ENCODE results near the gene HCLS1.

Gene HCLS1

DNA sequence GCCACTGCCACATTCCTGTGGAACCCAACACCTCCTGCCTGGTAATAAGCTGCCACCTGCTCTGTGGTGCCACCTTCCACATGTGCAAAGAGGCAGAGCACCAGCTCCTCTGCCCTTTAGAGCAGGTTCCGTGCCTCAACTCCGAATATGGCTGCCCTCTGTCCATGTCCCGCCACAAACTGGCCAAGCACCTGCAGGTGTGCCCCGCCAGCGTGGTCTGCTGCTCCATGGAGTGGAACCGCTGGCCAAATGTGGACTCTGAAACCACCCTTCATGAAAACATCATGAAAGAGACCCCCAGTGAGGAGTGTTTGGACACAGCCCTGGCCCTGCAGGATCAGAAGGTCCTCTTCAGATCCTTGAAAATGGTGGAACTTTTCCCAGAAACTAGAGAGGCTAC is 39.2 kb downstream of the HCLS1 start:
- TF ChIP-seq SIN3A (IDR thresholded peaks at IDR 0.05; ENCODE audit: borderline replicate concordance, insufficient read depth, low read length) (no peak), FOXP2 (optimal IDR thresholded peaks at IDR 0.05; ENCODE audit: borderline replicate concordance, extremely low read depth, extremely low read length, insufficient read depth) (no peak), TAF1 (IDR thresholded peaks at IDR 0.05; ENCODE audit: borderline replicate concordance, insufficient read depth, low read length) (no peak), POLR2AphosphoS5 (IDR thresholded peaks at IDR 0.05; ENCODE audit: low read depth, low read length) (no peak)
- TF ChIP-seq, protein P1, sequence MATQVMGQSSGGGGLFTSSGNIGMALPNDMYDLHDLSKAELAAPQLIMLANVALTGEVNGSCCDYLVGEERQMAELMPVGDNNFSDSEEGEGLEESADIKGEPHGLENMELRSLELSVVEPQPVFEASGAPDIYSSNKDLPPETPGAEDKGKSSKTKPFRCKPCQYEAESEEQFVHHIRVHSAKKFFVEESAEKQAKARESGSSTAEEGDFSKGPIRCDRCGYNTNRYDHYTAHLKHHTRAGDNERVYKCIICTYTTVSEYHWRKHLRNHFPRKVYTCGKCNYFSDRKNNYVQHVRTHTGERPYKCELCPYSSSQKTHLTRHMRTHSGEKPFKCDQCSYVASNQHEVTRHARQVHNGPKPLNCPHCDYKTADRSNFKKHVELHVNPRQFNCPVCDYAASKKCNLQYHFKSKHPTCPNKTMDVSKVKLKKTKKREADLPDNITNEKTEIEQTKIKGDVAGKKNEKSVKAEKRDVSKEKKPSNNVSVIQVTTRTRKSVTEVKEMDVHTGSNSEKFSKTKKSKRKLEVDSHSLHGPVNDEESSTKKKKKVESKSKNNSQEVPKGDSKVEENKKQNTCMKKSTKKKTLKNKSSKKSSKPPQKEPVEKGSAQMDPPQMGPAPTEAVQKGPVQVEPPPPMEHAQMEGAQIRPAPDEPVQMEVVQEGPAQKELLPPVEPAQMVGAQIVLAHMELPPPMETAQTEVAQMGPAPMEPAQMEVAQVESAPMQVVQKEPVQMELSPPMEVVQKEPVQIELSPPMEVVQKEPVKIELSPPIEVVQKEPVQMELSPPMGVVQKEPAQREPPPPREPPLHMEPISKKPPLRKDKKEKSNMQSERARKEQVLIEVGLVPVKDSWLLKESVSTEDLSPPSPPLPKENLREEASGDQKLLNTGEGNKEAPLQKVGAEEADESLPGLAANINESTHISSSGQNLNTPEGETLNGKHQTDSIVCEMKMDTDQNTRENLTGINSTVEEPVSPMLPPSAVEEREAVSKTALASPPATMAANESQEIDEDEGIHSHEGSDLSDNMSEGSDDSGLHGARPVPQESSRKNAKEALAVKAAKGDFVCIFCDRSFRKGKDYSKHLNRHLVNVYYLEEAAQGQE (IDR thresholded peaks at IDR 0.05; ENCODE audit: insufficient read depth in 1 of 2, low read depth in 2 of 2, low read length in 2 of 2), result no peak

DNA sequence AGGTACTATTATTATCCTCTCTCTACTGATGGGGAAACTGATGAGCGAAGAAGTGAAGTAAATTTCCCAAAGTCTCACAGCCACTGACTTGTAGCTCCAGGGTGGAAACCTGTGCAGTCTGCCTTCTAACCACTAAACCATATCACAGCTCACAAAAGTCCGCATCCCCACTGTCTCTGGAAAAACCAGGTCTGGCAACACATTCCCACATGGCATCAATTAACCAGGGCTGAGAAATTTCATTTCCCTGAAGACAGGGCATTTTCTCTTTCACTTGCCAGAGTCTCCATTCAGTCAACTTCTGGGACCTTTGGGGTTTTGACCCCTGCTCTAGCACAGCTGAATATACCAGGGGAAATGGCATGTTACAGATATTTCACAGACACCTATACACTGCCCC is 41.0 kb downstream of the HCLS1 start:
- no peak for TF ChIP-seq FOXP2 (optimal IDR thresholded peaks at IDR 0.05; ENCODE audit: borderline replicate concordance, extremely low read depth, extremely low read length, insufficient read depth)
- TF ChIP-seq, protein P1 (IDR thresholded peaks at IDR 0.05; ENCODE audit: insufficient read depth in 1 of 2, low read depth in 2 of 2, low read length in 2 of 2), result no peak
- TF ChIP-seq TAF1 (IDR thresholded peaks at IDR 0.05; ENCODE audit: borderline replicate concordance, insufficient read depth, low read length), result no peak
- TF ChIP-seq SIN3A (IDR thresholded peaks at IDR 0.05; ENCODE audit: borderline replicate concordance, insufficient read depth, low read length), result no peak
- TF ChIP-seq POLR2AphosphoS5 (IDR thresholded peaks at IDR 0.05; ENCODE audit: low read depth, low read length), result no peak

DNA sequence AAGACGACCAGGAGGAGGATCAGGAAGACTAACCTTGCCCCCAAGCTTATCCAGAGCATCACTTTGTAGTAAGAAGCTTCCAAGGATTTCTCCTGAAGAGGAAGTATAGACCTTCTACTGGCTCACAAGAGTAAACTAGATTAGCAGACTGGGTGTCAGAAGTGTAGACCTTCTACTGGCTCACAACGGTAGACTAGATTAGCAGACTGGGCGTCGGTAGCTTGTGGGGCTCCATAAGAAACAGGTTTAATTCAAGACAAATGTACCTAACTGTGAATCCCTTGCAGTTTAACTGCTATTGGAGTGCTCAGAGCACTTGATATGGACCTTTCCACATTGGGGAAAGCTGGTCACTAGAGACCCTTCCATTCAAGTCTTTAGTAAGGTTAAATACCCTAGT is 54.6 kb downstream of the HCLS1 start:
- TF ChIP-seq POLR2AphosphoS5 (IDR thresholded peaks at IDR 0.05; ENCODE audit: low read depth, low read length), result no peak
- TF ChIP-seq FOXP2 (optimal IDR thresholded peaks at IDR 0.05; ENCODE audit: borderline replicate concordance, extremely low read depth, extremely low read length, insufficient read depth), result no peak
- no peak for TF ChIP-seq SIN3A (IDR thresholded peaks at IDR 0.05; ENCODE audit: borderline replicate concordance, insufficient read depth, low read length)
- TF ChIP-seq, protein P1 (IDR thresholded peaks at IDR 0.05; ENCODE audit: insufficient read depth in 1 of 2, low read depth in 2 of 2, low read length in 2 of 2), result no peak
- no peak for TF ChIP-seq TAF1 (IDR thresholded peaks at IDR 0.05; ENCODE audit: borderline replicate concordance, insufficient read depth, low read length)

DNA sequence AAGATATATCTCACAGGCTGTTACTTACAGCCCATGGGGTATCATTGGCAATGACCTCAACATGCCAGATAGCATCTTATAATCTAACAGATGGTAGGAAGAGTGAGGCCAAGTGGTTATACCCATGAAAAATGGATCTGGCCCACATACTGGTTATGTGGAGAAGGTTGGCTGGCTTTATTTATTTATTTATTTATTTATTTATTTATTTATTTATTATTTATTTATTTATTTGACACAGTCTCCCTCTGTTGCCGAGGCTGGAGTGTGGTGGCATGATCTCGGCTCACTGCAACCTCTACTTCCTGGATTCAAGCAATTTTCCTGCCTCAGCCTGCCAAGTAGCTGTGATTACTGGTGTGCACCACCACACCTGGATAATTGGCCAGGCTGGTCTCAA is 55.9 kb downstream of the HCLS1 start:
- TF ChIP-seq, protein P1 (IDR thresholded peaks at IDR 0.05; ENCODE audit: insufficient read depth in 1 of 2, low read depth in 2 of 2, low read length in 2 of 2), result no peak
- TF ChIP-seq SIN3A (IDR thresholded peaks at IDR 0.05; ENCODE audit: borderline replicate concordance, insufficient read depth, low read length) (no peak), TAF1 (IDR thresholded peaks at IDR 0.05; ENCODE audit: borderline replicate concordance, insufficient read depth, low read length) (no peak), POLR2AphosphoS5 (IDR thresholded peaks at IDR 0.05; ENCODE audit: low read depth, low read length) (no peak), FOXP2 (optimal IDR thresholded peaks at IDR 0.05; ENCODE audit: borderline replicate concordance, extremely low read depth, extremely low read length, insufficient read depth) (no peak)
